Measurements from ENCODE around the gene MEOX2. TPM values are rescaled to one million over a fixed set of nuclear protein-coding genes. Genes with fewer than 3 reads are reported as not detected.

MEOX2 gene
- total and polyA plus RNA-seq, 10 of the 15 experiments (the other 5 are each of a cell fraction or from before 2014, with no cell fraction given) = not detected

- H3K4me1 ChIP-seq (ENCODE audit: control insufficient read depth, insufficient read depth, low read length) = no peaks in the 10 kb centered on the region
- 62% methylated on average over 3 of the region's 3 CpGs for WGBS (ENCODE audit: insufficient coverage, insufficient replicate concordance, low lambda C conversion rate, missing lambda C conversion rate)
- H3K9ac ChIP-seq (ENCODE audit: control insufficient read depth, insufficient read depth, low read length) = no peak overlapping the region
- in situ Hi-C loops (cut with MboI) = no loop called here
- DNase-seq (ENCODE audit: low read depth, low spot score) (no peak), ATAC-seq (peak; percentile 93), FAIRE-seq (no peak)
- H4K20me1 ChIP-seq (ENCODE audit: control insufficient read depth, insufficient read depth) = no peaks in the 10 kb centered on the region
- no peaks in the 10 kb centered on the region for H3K36me3 ChIP-seq (ENCODE audit: control insufficient read depth in 2 of 2, insufficient read depth in 2 of 2, low read length in 1 of 2)
- 0 out of 2 replicates have a peak, but pooled peaks have one; percentile 41 for TF ChIP-seq MLLT1 (IDR thresholded peaks at IDR 0.05)
- no peak for TF ChIP-seq GABPA (IDR thresholded peaks at IDR 0.05; ENCODE audit: low read depth)
- 0 out of 2 replicates have a peak, but pooled peaks have one; percentile 33 for TF ChIP-seq IKZF1 (conservative IDR thresholded peaks at IDR 0.05)
- TF ChIP-seq RCOR1 (conservative IDR thresholded peaks at IDR 0.05; ENCODE audit: low read depth, low read length) = no peak
- TF ChIP-seq ZNF384 (IDR thresholded peaks at IDR 0.05; ENCODE audit: borderline replicate concordance, low read depth, low read length) = no peak
- TF ChIP-seq NR2F1 (conservative IDR thresholded peaks at IDR 0.05) = peak; percentile 66
- no peak for TF ChIP-seq MXI1 (IDR thresholded peaks at IDR 0.05; ENCODE audit: low read depth, low read length)
- H3K4me2 ChIP-seq (ENCODE audit: control insufficient read depth, insufficient read depth) = no peak overlapping the region
- ChIA-PET CTCF (interaction anchor here (0.5 to 3.1 kb wide), 7 partner anchors 19 to 534 kb away, joined by 3 to 25 read pairs (median 6); partner anchors contain the start of gene AGMO), RAD21 (ENCODE audit: unreplicated experiment) (interaction anchor here (0.7 to 3.8 kb wide), 11 partner anchors 12 to 251 kb away, joined by 3 to 29 read pairs (median 3); partner anchors contain the start of gene AGMO), SMC1A (ENCODE audit: uncharacterized antibody, unreplicated experiment) (interaction anchor here (0.6 to 2.6 kb wide), 21 partner anchors 12 to 478 kb away, joined by 3 to 26 read pairs (median 4); partner anchors contain the start of gene AGMO), POLR2A (interaction anchor here (0.6 to 1.3 kb wide), 4 partner anchors 19 to 163 kb away, joined by 3 to 4 read pairs (median 4); partner anchors contain the start of gene AGMO)
- no peak overlapping the region for H3K27ac ChIP-seq (ENCODE audit: control insufficient read depth, insufficient read depth)
- H3K79me2 ChIP-seq (ENCODE audit: control insufficient read depth, insufficient read depth, low read length) = no peaks in the 10 kb centered on the region
- no peak overlapping the region for H3K4me3 ChIP-seq
- H3K27me3 ChIP-seq (replicated peaks in 1 of 2; ENCODE audit: control insufficient read depth in 2 of 2, insufficient read depth in 2 of 2, low read length in 1 of 2) = no peaks in the 10 kb centered on the region
- intact Hi-C loops (cut with micrococcal nuclease; ENCODE audit: unreplicated experiment) = no loop called here
- H2AFZ ChIP-seq (ENCODE audit: control insufficient read depth, low read depth, low read length) = no peak overlapping the region
- H3K9me3 ChIP-seq (replicated peaks; ENCODE audit: control insufficient read depth, insufficient read depth, low read length) = no peaks in the 10 kb centered on the region; the same call in 2 of the 3 replicates
- no TSS peak for BruUV-seq (replicated peaks)
Observed at GRCh38 chr7:15580604-15581351, 105.7 kb downstream of the MEOX2 start.

All from GM12878 (cell line).